NCI-H1105 (cell line): ENCODE data around the gene THSD4.

Source experiments
- DNase-seq: peaks from one replicate; lab custom pipeline; 2025; lab: John Stamatoyannopoulos, UW

Gene THSD4

DNA sequence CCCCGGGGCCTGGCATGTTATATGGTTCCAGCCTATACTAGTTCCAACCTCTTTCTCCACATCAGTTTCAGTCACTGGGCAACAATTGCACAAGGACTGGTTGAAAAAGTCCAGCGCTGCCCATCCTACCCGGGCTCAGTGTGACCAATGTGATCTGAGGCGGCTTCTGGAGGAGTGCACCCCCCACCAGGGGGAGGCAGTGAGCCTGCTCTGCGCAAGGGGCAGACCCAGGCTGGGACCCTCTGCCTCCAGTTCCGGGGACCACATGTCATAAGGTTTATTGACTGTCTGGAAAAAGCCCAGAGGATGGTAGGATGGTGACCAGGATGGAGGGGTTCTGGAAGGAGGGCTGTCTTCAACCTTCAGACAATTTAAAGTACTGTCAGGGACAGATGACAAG, 669.4 kb downstream of the THSD4 start:
- no peak for DNase-seq

- DNase-seq = no peak
Measured at GRCh38 chr15:71785996-71786395, 670.7 kb downstream of the THSD4 start.

GRCh38 chr15:71786673-71787072, 671.4 kb downstream of the THSD4 start:
- no peak for DNase-seq

GRCh38 chr15:71788646-71789579, 673.6 kb downstream of the THSD4 start:
- no peak for DNase-seq

GRCh38 chr15:71789616-71790015, 674.3 kb downstream of the THSD4 start:
- DNase-seq = no peak

- no peak for DNase-seq
Measured at GRCh38 chr15:71790081-71790480, 674.8 kb downstream of the THSD4 start.

DNA sequence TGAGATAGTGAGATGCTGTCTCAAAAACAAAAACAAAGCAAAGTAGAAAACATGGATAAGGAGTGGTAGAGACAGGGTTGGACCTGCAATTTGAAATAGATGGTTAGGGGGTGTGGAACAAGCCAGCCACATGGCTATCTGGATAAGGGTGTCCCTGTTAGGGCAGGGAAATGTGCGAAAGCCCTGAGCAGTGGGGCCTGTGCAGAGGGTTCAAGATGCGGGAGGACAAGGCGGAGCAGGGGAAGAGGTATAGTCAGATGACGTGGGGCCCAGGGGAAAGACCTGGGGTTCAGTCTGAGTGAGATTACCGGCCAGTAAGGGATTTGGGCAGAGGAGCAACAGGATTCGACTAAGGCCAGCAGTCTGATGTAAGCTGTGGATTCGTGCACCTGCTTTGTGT, 676.7 kb downstream of the THSD4 start:
- no peak for DNase-seq

DNA sequence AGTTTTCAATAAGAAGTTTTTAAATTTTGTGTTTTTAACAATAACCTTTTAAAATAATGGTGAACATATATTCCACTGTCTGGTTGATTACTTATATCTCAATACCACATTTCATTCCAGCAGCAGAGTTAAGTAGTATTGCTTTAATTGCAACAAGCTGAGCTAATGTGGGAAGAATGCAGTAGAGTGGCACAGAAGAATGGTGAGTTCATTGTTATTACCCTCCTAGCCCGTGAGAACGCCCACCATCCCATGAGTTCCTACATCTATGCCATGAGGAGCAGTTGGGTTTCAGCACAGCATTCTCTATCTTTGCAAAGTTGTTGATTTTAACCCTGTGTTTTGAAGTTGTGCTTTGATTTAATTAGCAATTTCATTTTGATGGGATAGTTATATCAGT, 677.2 kb downstream of the THSD4 start:
- DNase-seq = no peak

- no peak for DNase-seq
Measured at GRCh38 chr15:71798641-71799040, 683.4 kb downstream of the THSD4 start.

GRCh38 chr15:71800190-71800589, 684.9 kb downstream of the THSD4 start:
- no peak for DNase-seq

- DNase-seq = peak; percentile 53
Measured at GRCh38 chr15:71800835-71801745, 685.8 kb downstream of the THSD4 start.

GRCh38 chr15:71801935-71802655, 686.8 kb downstream of the THSD4 start:
- DNase-seq = no peak

- DNase-seq = no peak
Measured at GRCh38 chr15:71802770-71803169, 687.5 kb downstream of the THSD4 start.

GRCh38 chr15:71804226-71804625, 689.0 kb downstream of the THSD4 start:
- no peak for DNase-seq

- DNase-seq = no peak
Measured at GRCh38 chr15:71804695-71805470, 689.6 kb downstream of the THSD4 start.

DNA sequence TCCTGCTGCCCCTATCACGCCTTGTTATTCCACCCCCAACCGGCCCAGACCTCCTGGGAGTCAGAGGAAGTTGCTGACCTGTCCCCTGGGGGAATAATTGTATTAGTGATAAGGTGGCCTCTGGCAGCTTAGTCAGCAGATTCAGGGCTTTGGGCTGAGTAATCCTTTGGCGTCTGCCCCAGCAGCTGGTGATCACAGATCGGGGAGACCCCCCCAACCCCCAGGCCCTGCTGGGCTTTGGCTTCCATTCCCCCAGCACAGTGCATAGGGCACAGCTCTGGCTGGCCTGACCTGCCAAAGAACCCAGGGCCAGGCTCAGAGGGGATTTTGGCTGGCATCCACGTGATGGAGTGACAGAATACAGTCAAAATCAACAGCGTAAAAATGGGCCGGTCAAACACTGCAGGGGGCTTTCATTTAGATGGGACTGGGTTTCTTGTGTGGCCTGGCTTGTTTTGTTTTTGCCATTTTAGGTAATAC, 691.2 kb downstream of the THSD4 start:
- DNase-seq = no peak

DNA sequence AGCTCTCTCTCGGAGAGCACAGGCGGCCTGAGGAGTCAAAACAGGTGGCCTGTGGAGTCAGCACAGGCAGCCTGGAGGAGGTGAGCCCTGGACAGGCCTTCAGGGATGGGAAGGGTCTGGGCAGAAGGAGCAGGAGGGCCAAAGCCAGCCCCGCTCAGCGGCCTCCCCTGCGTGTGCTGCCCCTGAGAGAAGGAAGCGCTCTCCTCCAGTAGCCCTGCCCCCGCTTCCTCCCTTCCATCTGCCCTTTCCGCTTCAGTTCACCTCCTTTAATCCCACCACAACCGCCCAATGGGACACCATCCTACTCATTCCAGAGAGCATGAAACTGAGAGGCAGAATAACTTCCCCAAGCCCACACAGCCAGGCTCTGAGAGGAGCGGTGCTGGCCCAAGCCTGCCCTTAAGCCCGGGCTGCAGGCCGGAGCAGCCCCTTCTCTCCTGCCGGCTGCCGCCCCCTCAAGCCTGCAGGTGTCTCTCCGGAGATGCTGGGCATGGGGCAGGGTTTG, 691.9 kb downstream of the THSD4 start:
- no peak for DNase-seq

GRCh38 chr15:71807691-71808091, 692.4 kb downstream of the THSD4 start:
- no peak for DNase-seq

GRCh38 chr15:71808311-71809020, 693.2 kb downstream of the THSD4 start:
- no peak for DNase-seq

- DNase-seq = no peak
Measured at GRCh38 chr15:71809346-71809745, 694.1 kb downstream of the THSD4 start.
